PC-9 (cell line): Measurements from ENCODE around the gene PDE11A. TPM values are rescaled to one million over a fixed set of nuclear protein-coding genes. Genes with fewer than 3 reads are reported as not detected.

Experiments
- BruUV-seq: library from RNA; stranded (reverse); fragments of 400-500 nt; replicated peaks from 2 replicates; lab custom pipeline; 2021; lab: Mats Ljungman, UMichigan
- CTCF ChIA-PET: fragments of 300-600 bp; sonication (Branson Sonifier 250); formaldehyde crosslinking; loops from one replicate; lab custom pipeline; 2022; ENCODE audit warnings: antibody characterized with exemption; lab: Charles Lee
- POLR2A ChIA-PET: fragments of 300-600 bp; sonication (Branson Sonifier 250); formaldehyde crosslinking; loops from one replicate; lab custom pipeline; 2022; ENCODE audit warnings: antibody characterized with exemption; ENCODE audit not compliant: unreplicated experiment; lab: Charles Lee
- DNase-seq, 2 experiments: peaks; one replicate each; pipeline versions ENCODE4 v3.0.0 to v3.0.0-alpha.2; 2015 to 2022; ENCODE audit warnings: mixed read lengths in 1 of 2
- H2AFZ ChIP-seq: fragments of 200-600 bp; sonication (generic); 2 replicates; pipeline ENCODE4 v1.8.1; 2017; ENCODE audit warnings: antibody characterized with exemption
- H3F3A ChIP-seq: fragments of 200-600 bp; sonication (generic); 2 replicates; pipeline ENCODE4 v1.8.1; 2017; ENCODE audit warnings: antibody characterized with exemption, mild to moderate bottlenecking, low read depth; ENCODE audit not compliant: insufficient read depth
- H3K27ac ChIP-seq: fragments of 200-600 bp; sonication (generic); 2 replicates; pipeline ENCODE4 v1.6.1; 2016; ENCODE audit warnings: mixed run types
- H3K27me3 ChIP-seq: fragments of 200-600 bp; sonication (generic); 2 replicates; pipeline ENCODE4 v1.6.1; 2016; ENCODE audit warnings: low read depth, mixed run types; ENCODE audit not compliant: insufficient read depth
- H3K36me3 ChIP-seq: fragments of 200-600 bp; sonication (generic); 2 replicates; pipeline ENCODE4 v1.6.1; 2016; ENCODE audit warnings: low read depth, mixed run types
- H3K4me1 ChIP-seq: fragments of 200-600 bp; sonication (generic); replicated peaks from 2 replicates; pipeline ENCODE4 v1.6.1; 2016; ENCODE audit warnings: mixed run types; ENCODE audit not compliant: insufficient read depth
- H3K4me2 ChIP-seq: fragments of 200-600 bp; sonication (generic); 2 replicates; pipeline ENCODE4 v1.6.1; 2017; ENCODE audit warnings: mixed run types
- H3K4me3 ChIP-seq: fragments of 200-600 bp; sonication (generic); 2 replicates; pipeline ENCODE4 v1.6.1; 2016; ENCODE audit warnings: mixed run types
- H3K79me2 ChIP-seq: fragments of 200-600 bp; sonication (generic); 2 replicates; pipeline ENCODE4 v1.6.1; 2017; ENCODE audit warnings: low read depth, mixed run types
- H3K9me2 ChIP-seq: fragments of 200-600 bp; sonication (generic); 2 replicates; pipeline ENCODE4 v1.8.1; 2017; ENCODE audit warnings: mild to moderate bottlenecking; ENCODE audit not compliant: insufficient read depth
- H3K9me3 ChIP-seq: fragments of 200-600 bp; sonication (generic); 2 replicates; pipeline ENCODE4 v1.8.1; 2016; ENCODE audit warnings: low read depth; ENCODE audit not compliant: insufficient read depth
- H4K20me1 ChIP-seq: fragments of 200-600 bp; sonication (generic); 2 replicates; pipeline ENCODE4 v1.8.1; 2017; ENCODE audit not compliant: insufficient read depth
- EZH2 ChIP-seq: fragments of 200-600 bp; sonication (generic); IDR thresholded peaks from 2 replicates; pipeline ENCODE4 v1.8.0; 2017; ENCODE audit warnings: antibody characterized with exemption, low read depth
- intact Hi-C: fragments of 100-400 bp; cut with micrococcal nuclease; formaldehyde crosslinking; loops from one replicate; pipeline ENCODE4 v1.10.0; 2022; ENCODE audit not compliant: unreplicated experiment
- total RNA-seq: library from RNA; stranded (reverse); gene quantifications from 2 replicates; pipeline ENCODE4 v1.2.3, GENCODE V29; 2021
- TF ChIP-seq, protein P1 (sequence below): fragments of 200-600 bp; sonication (generic); conservative IDR thresholded peaks from 2 replicates; pipeline ENCODE4 v1.6.1; 2017; ENCODE audit warnings: mixed run types, antibody characterized with exemption, mild to moderate bottlenecking, moderate library complexity

The PDE11A gene
- total RNA-seq, 1 experiment from 2014 or later = 1.4 TPM

DNA sequence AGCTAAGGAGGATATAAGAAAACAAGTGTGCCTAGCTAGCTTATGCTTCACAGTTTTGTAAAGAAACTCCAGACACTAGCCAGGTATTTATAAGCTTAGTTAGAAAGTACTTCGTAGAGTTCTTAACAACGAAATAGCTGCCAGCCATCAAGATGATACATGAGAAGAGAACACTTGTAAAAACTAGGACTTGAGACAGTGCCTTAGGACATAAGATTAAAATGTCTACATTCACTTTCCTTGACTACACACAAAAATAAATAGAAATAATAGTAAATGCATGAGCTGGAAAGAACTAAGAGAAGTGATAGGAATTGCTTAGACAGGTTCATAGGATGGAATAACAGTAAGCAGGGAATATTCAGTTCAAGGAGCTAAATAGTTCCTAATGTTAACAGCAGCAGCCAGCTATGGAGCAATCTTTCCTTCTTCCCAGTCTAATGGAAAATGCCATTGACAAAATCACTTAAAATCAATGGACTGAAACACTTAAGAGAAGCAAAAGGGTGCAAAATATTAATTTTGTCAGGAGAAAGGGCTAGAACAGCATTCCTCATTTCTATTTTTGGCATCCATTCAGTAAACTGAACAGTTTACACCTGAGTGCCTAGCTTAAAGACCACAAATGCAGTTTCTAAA lies 186.6 kb downstream of the PDE11A start:
- Histone ChIP-seq H4K20me1 (no peaks in the 10 kb centered on the region), H3K4me3 (no peak overlapping the region), H3K27ac (no peak overlapping the region), H3K27me3 (no peaks in the 10 kb centered on the region), H3K9me3 (no peaks in the 10 kb centered on the region), H3K4me1 (no peaks in the 10 kb centered on the region), H3K4me2 (no peak overlapping the region), H3K9me2 (no peaks in the 10 kb centered on the region), H3K36me3 (no peaks in the 10 kb centered on the region), H3F3A (no peaks in the 10 kb centered on the region), H3K79me2 (no peaks in the 10 kb centered on the region), H2AFZ (no peak overlapping the region)
- no TSS peak for BruUV-seq
- no peak for DNase-seq
- TF ChIP-seq, protein P1, sequence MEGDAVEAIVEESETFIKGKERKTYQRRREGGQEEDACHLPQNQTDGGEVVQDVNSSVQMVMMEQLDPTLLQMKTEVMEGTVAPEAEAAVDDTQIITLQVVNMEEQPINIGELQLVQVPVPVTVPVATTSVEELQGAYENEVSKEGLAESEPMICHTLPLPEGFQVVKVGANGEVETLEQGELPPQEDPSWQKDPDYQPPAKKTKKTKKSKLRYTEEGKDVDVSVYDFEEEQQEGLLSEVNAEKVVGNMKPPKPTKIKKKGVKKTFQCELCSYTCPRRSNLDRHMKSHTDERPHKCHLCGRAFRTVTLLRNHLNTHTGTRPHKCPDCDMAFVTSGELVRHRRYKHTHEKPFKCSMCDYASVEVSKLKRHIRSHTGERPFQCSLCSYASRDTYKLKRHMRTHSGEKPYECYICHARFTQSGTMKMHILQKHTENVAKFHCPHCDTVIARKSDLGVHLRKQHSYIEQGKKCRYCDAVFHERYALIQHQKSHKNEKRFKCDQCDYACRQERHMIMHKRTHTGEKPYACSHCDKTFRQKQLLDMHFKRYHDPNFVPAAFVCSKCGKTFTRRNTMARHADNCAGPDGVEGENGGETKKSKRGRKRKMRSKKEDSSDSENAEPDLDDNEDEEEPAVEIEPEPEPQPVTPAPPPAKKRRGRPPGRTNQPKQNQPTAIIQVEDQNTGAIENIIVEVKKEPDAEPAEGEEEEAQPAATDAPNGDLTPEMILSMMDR = no peak
- TF ChIP-seq EZH2 = no peak
- intact Hi-C loops = no loop called here
- CTCF ChIA-PET = interaction anchor here (0.6 kb wide), 1 partner anchor 19 kb away, joined by 3 read pairs; no protein-coding TSS in a partner anchor
- POLR2A ChIA-PET = no interaction called here

DNA sequence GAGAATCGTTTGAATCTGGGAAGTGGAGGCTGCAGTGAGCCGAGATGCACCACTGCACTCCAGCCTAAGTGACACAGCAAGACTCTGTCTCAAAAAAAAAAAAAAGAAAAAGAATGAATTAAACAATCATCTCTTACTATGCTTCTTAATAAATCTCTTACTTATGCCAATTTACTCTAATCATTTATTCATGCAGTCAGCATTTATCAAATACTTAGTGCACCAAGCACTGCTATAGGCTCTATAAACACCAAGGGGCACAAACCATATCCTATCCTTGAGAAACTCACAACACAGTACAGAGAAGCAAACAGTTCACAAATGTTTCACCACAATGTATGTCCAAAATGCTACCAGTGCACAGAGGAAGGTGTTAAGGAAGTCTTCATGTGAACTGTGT lies 189.4 kb downstream of the PDE11A start:
- Histone ChIP-seq H3K27ac (no peak overlapping the region), H3K79me2 (no peaks in the 10 kb centered on the region), H3K36me3 (no peaks in the 10 kb centered on the region), H2AFZ (no peak overlapping the region), H3K9me2 (no peaks in the 10 kb centered on the region), H3K4me1 (no peaks in the 10 kb centered on the region), H3K27me3 (no peaks in the 10 kb centered on the region), H3K4me2 (no peak overlapping the region), H3K9me3 (no peaks in the 10 kb centered on the region), H3K4me3 (no peak overlapping the region), H3F3A (no peaks in the 10 kb centered on the region), H4K20me1 (no peaks in the 10 kb centered on the region)
- ChIA-PET POLR2A (no interaction called here), CTCF (no interaction called here)
- TF ChIP-seq, protein P1 = no peak
- no peak for TF ChIP-seq EZH2
- intact Hi-C loops = no loop called here
- no peak for DNase-seq
- BruUV-seq = no TSS peak

DNA sequence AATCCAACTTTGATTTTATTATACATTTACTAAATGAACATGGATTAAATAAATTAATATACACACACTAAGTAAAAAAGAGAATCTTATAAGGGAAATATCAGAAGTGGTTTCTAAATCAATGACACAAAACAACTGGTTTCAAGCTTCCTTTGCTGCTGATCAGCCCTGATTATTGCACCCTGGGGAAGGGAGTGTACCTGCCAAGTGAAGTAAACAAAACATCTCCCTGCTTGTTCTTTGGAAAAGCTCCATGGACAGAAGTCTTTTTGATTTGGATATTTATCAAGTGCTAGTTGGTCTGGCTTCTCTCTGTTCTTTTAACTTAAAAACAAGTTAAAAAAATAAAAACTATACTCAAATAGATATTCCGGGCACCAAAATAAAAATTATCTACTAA lies 190.1 kb downstream of the PDE11A start:
- Histone ChIP-seq H3K27me3 (no peaks in the 10 kb centered on the region), H3K4me2 (no peak overlapping the region), H3K9me3 (no peaks in the 10 kb centered on the region), H3K9me2 (no peaks in the 10 kb centered on the region), H3K4me3 (no peak overlapping the region), H4K20me1 (no peaks in the 10 kb centered on the region), H3K79me2 (no peaks in the 10 kb centered on the region), H3K4me1 (no peaks in the 10 kb centered on the region), H2AFZ (no peak overlapping the region), H3K36me3 (no peaks in the 10 kb centered on the region), H3K27ac (no peak overlapping the region), H3F3A (no peaks in the 10 kb centered on the region)
- intact Hi-C loops = no loop called here
- ChIA-PET POLR2A (no interaction called here), CTCF (no interaction called here)
- DNase-seq = no peak
- TF ChIP-seq, protein P1 = no peak
- no peak for TF ChIP-seq EZH2
- BruUV-seq = no TSS peak
